Measurements from ENCODE around the gene STK39.
"Not testable (repeated sequence)": the region's sequence is repeated elsewhere in the genome, so short reads cannot be mapped to it uniquely, and the experiment has no call there.

STK39 gene

DNA sequence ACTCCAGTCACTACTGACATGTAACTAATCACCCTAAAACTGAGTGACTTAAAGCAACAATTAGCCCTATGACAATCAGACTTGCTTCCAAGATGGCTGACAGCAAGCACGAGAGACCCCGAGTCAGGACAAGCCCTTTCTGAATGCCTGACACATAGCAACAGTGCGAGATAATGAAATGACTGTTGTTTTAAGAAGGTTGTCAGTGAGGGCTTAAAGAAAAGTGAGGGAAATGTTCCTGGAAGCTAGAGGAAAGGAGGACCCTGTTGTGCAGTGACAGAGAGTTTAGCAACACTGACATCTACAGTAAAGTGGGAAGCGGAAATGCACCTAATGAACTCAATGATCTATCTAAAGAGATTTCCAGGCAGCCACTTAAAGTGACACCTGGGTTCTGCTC lies 163.1 kb downstream of the STK39 start:
- DNase-seq (ENCODE audit: low spot score), result no peak

DNA sequence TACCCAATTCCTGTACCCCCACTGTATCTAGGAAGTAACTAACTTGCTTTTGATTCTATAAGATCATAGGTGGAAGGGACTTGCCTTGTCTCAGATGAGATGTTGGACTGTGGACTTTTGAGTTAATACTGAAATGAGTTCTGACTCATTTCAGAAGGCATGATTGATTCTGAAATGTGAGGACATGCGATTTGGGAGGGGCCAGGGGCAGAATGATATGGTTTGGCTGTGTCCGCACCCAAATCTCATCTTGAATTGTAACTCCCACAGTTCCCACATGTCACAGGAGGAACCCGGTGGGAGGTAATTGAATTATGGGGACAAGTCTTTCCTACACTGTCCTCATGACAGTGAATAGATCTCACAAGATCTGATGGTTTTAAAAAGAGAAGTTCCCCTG lies 165.9 kb downstream of the STK39 start:
- DNase-seq (ENCODE audit: low spot score), result not testable (repeated sequence)

DNA sequence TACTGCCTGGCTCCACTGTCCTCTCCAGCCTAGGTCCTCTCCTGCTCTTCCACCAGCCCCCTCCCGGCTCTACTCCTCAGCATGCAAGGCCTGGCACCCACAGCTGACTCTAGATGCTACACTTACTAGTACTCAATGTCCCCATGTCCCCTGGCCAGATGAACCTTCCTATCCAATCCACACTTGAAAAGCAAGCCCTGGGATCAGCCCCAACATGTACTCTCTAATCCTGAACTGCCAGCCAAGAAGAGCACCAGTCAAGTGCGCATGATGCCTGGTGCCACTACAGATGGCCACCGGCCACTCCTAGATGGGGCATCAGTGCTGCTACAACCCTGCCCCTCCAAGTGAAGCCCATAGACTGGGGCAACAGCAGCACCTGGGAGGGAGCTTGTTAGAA lies 168.2 kb downstream of the STK39 start:
- no peak for DNase-seq (ENCODE audit: low spot score)

DNA sequence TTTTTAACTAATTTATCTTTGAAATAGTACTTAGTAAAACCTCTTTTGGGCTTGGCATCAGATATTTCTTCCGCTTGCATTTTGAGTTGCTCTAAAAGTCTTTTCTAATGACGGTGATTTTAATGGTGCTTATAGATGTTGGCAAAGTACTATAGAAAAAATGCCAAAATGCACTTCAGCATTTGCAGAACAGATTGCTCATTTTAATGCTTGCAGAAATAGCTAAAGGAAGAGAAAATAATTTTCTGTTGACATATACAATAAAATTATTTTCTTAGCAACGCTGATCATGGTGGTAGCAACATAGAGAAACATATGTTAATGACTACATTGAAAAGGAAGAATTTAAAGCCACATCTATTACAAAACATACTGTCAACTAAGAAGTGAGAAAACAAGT lies 170.7 kb downstream of the STK39 start:
- DNase-seq (ENCODE audit: low spot score), result no peak

DNA sequence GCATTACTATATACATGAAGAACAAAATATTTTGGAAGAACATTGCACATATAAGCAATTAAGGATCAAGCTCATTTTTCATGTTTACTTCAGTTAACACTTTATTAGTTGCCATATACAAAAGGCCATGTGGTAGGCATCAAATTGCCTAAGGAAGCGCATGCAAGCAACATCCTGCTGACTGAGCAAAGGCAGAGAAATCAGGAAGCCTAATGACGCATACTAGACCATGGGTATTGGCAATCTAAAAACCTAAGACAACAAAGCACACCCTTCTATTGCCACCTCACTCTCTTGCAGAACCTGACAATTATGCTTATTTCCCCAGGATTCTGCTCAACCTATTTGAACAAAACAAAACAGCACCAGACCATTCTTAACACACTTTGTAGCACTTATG lies 171.9 kb downstream of the STK39 start:
- no peak for DNase-seq (ENCODE audit: low spot score)

DNA sequence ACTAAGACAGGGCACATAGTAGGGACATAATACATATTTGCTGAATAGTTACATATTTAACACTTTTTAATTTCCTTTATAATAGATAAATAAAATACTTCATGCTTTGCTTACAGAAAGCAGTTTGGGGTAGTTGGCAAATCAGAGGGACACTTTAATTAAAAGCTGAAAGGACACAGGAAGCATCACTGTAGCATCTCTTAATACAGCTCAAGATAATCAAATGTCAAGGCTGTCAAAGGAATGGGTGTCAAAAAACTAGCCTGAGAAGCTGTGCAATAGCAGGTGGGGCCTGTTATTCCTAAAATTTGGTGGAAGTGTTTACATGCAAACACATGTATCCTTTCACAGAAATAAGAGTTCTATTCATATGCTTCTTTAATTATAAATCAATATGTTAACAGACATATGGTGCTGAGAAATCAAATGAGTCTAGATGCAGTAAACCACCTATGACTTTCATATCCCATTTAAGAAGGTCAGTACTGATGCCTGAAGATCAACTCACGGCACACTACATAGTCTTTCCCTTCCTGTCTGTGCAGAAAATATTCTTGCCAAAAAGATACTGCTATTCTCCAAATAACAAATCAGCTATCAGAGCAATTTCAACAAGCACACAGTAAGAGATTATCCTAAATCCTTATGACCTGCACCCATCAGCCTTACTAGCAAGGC lies 174.6 kb downstream of the STK39 start:
- no peak for DNase-seq (ENCODE audit: low spot score)

DNA sequence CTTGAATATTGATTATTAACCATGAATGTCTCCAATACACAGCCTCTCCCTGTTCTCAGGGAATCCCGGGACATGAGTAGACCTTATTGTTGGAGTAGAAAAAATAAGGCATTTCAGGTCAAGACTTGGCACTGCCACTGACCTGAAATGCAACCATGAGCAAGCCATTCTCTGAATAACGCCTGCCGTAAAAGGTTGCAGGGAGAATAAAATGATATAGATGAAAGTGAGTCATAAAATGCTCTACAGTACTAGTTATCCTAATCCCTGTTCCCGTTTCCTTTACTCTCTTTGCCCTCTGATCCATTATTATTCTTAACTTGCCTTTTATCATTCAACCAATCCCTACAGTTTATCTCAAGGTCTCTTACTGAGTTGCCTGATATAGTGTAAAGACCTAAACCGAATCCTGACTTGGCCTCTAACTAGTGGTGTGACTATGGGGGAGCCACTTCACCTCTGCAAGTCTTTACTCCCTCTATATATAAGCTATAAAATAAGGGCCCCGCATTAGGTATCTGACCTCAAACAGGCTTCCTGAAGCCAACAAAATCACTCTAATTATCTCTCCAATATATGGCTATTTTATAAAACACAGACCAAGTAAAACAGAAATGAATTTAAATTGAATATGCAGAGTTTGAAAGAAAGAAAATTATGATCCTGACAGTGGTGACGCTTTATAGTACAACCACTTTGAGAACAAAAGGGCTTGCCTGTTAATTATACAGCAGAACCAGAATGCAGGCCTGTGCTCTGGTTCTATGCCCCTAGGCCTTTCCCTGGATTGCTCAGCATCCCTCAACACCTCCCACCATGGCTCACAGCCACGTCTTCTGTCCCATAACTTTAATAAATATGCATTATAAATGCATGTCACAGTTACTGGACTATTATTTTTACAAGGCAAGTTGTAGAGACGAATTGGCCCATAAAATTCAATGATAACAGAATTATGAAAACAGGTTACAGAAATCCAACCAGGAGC lies 183.1 kb downstream of the STK39 start:
- DNase-seq (ENCODE audit: low spot score), result no peak

DNA sequence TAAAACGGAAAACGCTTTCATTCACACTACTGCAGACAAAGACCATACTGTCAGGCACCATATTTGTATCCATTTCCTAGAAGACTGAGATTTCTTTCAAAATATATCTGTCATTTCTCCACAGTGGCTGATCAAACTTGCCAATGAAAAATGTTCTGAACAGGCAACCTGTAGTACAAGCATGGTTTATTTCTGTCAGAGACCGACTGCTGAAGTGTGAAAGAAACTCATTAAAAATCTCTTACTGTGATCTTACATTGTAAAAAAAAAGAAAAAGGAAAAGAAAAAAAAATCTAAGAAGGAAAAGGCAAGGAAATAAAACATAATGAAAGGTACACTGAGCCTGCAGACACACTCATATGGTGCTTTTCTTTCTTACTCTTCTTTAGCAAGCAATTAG lies 184.5 kb downstream of the STK39 start:
- DNase-seq (ENCODE audit: low spot score), result no peak

GRCh38 chr2:168062054-168062453 lies 185.3 kb downstream of the STK39 start:
- DNase-seq (ENCODE audit: low spot score), result no peak

GRCh38 chr2:168060986-168061750 lies 186.2 kb downstream of the STK39 start:
- DNase-seq (ENCODE audit: low spot score), result no peak

GRCh38 chr2:168059758-168060157 lies 187.6 kb downstream of the STK39 start:
- no peak for DNase-seq (ENCODE audit: low spot score)

- DNase-seq (ENCODE audit: low spot score), result no peak
Observed at GRCh38 chr2:168058675-168059074, 188.7 kb downstream of the STK39 start.

DNA sequence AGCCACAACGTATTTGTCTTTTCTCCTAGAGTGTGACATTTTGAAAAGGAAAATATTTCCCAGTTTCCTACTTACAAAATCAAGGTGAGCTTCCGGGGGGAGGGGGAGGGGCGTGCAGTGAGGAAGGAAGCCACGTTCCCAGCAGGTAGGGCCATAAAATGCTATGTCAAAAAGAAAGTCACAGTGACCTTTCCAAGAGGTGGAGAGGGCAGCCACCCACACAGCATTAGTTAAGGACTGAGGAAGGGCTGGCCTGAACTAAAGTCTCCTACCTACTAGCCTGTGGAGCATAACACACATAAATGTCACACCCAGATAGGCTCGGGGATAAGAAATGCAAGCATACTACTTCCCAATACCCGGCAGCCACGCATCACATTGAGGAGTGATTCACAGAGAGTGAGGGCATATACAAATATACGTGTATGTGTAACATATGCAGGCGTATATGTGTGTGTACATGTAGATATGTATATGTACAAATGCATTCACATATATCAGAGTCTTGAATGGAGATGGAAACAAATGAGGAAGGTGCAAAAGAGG lies 191.1 kb downstream of the STK39 start:
- no peak for DNase-seq (ENCODE audit: low spot score)

- no peak for DNase-seq (ENCODE audit: low spot score)
Observed at GRCh38 chr2:168054657-168055056, 192.7 kb downstream of the STK39 start.

DNA sequence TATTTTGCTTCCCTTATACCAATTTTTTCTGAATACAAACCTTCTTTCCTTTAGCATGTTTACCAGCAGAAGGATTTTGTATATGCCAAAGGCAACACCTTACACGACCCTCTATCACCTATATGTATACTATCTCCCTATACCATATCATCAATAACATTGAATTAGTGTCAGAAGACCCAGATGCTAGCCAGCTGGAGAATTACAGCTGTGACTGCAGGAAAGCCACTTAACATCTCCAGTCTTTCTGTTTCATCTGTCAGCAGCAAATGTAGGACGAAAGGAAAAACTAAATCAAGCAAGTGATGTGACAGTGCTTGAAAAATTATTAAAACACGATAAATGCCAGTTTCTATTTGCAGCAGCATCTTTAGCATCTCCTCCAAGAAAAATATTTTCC lies 193.7 kb downstream of the STK39 start:
- no peak for DNase-seq (ENCODE audit: low spot score)

GRCh38 chr2:168052773-168053172 lies 194.6 kb downstream of the STK39 start:
- no peak for DNase-seq (ENCODE audit: low spot score)

DNA sequence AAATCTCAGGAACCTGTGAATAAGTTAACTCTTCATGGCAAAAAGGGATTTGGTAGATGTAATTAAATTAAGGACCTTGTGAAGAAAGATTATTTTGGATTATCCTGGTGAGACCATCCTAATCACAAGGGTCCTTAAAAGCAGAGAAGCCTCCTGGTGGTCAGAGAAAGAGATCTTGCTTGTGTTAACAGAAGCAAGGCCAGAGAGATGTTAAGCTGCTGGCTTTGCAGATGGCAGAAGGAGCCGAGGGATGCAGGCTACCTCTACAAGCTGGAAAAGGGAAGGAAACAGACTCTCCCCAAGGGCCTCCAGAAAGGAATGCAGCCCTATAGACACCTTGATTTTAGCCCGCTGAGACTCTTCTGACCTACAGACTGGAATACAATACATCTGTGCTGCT lies 197.0 kb downstream of the STK39 start:
- DNase-seq (ENCODE audit: low spot score), result peak; percentile 5

DNA sequence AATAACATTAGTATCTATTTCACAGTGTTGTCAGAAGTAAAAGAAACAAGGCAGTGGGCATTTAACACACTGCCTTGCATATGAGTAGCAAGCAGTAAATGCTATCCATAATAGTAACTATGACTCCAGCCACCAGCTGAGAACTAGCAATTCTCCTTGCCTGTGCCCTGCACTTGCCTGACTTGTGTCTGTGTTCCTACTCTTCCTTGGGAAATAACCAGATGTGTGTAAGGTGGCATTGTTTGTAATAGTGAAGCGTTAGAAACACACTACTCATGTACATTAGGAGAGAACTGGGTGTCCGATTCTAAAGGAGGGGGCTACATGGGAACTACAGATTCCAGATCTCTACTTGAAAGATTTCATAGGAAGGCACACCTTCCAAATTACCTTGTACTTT lies 197.8 kb downstream of the STK39 start:
- no peak for DNase-seq (ENCODE audit: low spot score)

DNA sequence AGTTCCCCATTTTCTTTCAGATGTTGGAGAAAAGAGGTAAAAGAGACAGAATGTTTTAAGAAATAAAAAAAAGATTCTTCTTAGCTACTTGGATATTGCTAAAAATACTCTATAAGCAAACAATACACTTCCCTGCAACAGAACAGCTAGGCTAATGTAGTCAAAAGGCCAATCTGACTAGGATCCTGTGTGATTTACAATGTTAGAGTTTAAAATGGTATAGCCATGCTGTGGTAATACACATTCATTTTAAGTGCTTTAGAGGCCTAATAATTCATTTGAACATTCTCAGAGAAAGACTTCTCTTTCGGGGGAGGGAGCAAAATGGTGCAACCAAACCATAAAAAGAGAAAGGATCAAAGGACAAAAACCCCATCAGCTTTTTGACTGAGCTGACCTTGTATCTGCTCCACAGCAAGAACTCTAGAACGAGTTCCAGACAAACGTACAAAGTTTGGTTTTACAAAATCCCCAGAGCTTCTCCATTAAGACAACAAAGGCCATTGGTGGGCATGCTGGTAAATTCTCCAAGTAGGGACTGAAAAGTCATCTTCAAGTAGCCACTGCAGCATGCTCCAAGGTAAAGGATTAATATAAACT lies 200.2 kb downstream of the STK39 start:
- DNase-seq (ENCODE audit: low spot score), result no peak

- DNase-seq (ENCODE audit: low spot score), result no peak
Observed at GRCh38 chr2:168044579-168044978, 202.8 kb downstream of the STK39 start.

DNA sequence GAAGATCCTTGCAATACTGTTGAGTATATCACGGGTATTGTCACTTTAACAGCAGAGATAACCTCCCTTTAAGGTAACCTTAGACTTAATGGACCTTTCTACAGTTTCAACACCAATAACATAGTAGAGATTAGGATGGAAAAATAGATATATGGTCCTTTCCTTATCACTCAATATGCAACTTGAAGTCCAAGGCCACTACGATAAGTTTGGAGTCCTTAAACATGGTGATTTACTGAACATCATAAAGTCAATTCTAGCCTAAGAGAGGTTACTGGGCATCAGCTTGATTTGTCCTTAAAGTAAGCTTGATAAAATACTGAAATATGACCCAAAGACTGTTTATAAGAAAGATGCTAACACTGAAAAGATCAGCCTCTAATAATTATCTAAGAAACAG lies 203.2 kb downstream of the STK39 start:
- DNase-seq (ENCODE audit: low spot score), result no peak

Data from NAMALWA (cell line).